ENCODE results near the gene SUGP2. TPM values are rescaled to one million over a fixed set of nuclear protein-coding genes. Genes with fewer than 3 reads are reported as not detected.

Gene SUGP2
- total RNA-seq, 5 donors from 2014 or later (not counting 1 experiment from before 2014, with no cell fraction given) = 114 to 139 (median 119) TPM

DNA sequence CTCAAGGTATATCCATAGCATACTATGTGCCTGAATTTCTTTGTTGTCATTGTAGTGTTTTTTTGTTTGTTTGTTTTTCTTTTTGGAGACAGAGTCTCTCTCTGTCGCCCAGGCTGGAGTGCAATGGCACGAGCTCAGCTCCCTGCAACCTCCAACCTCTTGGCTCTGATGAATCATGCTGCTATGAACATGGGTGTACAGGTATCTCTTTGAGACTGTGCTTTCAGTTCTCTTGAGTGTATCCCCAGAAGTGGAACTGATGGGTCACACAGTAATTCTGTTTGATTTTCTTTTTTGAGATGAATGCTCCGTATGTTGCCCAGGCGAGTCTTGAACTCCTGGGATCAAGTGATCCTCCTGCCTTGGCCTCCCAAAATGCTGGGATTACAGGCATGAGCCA lies 16.8 kb upstream of the SUGP2 start:
- no peaks in the 10 kb centered on the region for H3K9me3 ChIP-seq
- Mint-ChIP-seq H3K27ac (no peak overlapping the region), H3K4me3 (no peak overlapping the region), H3K27me3 (no peaks in the 10 kb centered on the region), H3K36me3 (peaks cover 22% of the 10 kb centered on the region), H3K4me1 (no peaks in the 10 kb centered on the region), H3K9me3 (no peaks in the 10 kb centered on the region)
- ATAC-seq (replicated peaks in 1 of 4) (no peak), DNase-seq (no peak)
- no peaks in the 10 kb centered on the region for H3K4me1 ChIP-seq (ENCODE audit: control insufficient read depth in 1 of 2, extremely low read depth in 1 of 2, insufficient read depth in 2 of 2, low read length in 2 of 2)
- peaks cover 6 to 45% of the 10 kb centered on the region in 2 donors for H3K36me3 ChIP-seq (ENCODE audit: control insufficient read depth in 2 of 2, extremely low read depth in 1 of 2, insufficient read depth in 1 of 2, low read length in 1 of 2)
- ChIA-PET CTCF (no interaction called here), POLR2A (no interaction called here)
- H3K4me3 ChIP-seq (ENCODE audit: control insufficient read depth in 1 of 2, extremely low read depth in 1 of 2, low read length in 1 of 2) = no peak overlapping the region
- H3K27me3 ChIP-seq (replicated peaks in 1 of 2; ENCODE audit: control insufficient read depth in 2 of 2, extremely low read depth in 1 of 2, insufficient read depth in 2 of 2, low read length in 1 of 2) = no peaks in the 10 kb centered on the region
- WGBS (ENCODE audit: insufficient coverage) = 90% methylated on average over 2 of the region's 4 CpGs
- no peak overlapping the region for H3K27ac ChIP-seq (ENCODE audit: low read length)

DNA sequence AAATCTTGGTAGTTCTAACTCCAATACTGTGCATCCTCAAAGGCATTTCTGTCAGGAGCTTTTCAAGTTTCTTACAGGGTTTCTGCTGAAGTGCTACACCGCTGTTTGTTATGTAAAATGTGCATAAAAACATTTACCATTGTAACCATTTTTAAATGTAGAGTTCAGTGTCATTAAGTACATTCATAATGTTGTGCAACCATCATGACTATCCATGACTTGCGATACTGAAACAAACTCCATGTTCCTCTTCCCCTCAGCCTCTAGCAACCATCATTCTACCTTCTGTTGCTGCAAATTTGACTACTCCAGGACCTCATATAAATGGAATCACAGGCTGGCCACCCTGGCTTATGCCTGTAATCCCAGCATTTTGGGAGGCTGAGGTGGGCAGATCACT lies 16.1 kb upstream of the SUGP2 start:
- H3K36me3 Mint-ChIP-seq = peaks cover 23% of the 10 kb centered on the region
- H3K27me3 ChIP-seq (replicated peaks in 1 of 2; ENCODE audit: control insufficient read depth in 2 of 2, extremely low read depth in 1 of 2, insufficient read depth in 2 of 2, low read length in 1 of 2) = no peaks in the 10 kb centered on the region
- POLR2A ChIA-PET = no interaction called here
- no peaks in the 10 kb centered on the region for H3K9me3 Mint-ChIP-seq
- no peak overlapping the region for H3K27ac ChIP-seq (ENCODE audit: low read length)
- 100% methylated on average over 1 of the region's 2 CpGs for whole genome bisulfite sequencing (ENCODE audit: insufficient coverage)
- H3K9me3 ChIP-seq = no peaks in the 10 kb centered on the region
- peaks cover 0 to 45% of the 10 kb centered on the region in 2 donors for H3K36me3 ChIP-seq (ENCODE audit: control insufficient read depth in 2 of 2, extremely low read depth in 1 of 2, insufficient read depth in 1 of 2, low read length in 1 of 2)
- H3K4me3 Mint-ChIP-seq = no peak overlapping the region
- H3K27ac Mint-ChIP-seq = no peak overlapping the region
- CTCF ChIA-PET = no interaction called here
- no peaks in the 10 kb centered on the region for H3K4me1 Mint-ChIP-seq
- H3K4me1 ChIP-seq (ENCODE audit: control insufficient read depth in 1 of 2, extremely low read depth in 1 of 2, insufficient read depth in 2 of 2, low read length in 2 of 2) = no peaks in the 10 kb centered on the region
- no peak for ATAC-seq (replicated peaks in 1 of 4)
- no peak for DNase-seq
- H3K4me3 ChIP-seq (ENCODE audit: control insufficient read depth in 1 of 2, extremely low read depth in 1 of 2, low read length in 1 of 2) = no peak overlapping the region
- H3K27me3 Mint-ChIP-seq = no peaks in the 10 kb centered on the region

DNA sequence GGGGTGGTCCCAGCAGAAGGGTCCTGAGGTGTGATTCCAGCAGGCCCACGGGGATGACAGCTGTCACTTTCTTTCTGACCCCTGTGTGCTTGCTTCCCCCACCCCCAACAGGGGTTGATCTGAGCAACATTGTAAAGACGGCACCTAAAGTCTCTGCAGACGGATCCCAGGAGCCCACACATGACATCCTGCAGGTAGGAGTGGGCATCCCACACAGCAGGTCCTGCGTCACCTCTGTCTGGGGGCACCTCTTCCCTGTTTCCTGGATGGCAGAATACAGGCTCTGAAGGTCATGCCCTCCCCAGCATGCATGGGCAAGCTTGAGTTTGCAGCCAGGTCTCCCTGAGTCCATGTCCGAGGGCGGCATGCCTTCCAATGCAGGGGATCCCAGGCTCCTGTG lies 10.6 kb upstream of the SUGP2 start:
- peaks cover 10 to 19% of the 10 kb centered on the region in 2 experiments for H3K4me1 ChIP-seq (ENCODE audit: control insufficient read depth in 1 of 2, extremely low read depth in 1 of 2, insufficient read depth in 2 of 2, low read length in 2 of 2)
- no peaks in the 10 kb centered on the region for H3K27me3 Mint-ChIP-seq
- no peak for DNase-seq

DNA sequence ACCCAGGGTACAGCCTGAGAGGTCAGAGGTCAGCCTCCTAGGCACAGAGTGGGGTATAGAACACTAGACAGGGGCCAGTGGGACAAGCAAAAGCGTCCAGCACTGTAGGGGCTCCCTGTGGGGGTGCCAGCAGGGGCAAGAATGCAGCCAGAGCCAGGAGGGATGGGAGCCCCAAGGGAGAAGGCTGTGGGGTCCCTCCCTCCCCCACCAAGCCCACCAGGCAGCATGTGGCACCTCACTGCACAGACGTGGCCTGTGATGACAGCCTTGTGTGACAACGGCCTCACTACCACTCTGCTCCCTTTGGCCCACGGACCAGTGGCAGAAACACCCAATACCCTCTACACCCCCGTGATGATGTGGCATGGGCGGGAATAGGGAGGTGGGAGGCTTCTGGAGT lies 10.2 kb upstream of the SUGP2 start:
- Mint-ChIP-seq H3K36me3 (peaks cover 13% of the 10 kb centered on the region), H3K27ac (no peak overlapping the region), H3K9me3 (no peaks in the 10 kb centered on the region), H3K4me1 (peaks cover 19 to 21% (median 20%) of the 10 kb centered on the region in 3 donors), H3K27me3 (no peaks in the 10 kb centered on the region), H3K4me3 (no peak overlapping the region)
- no peak overlapping the region for H3K4me3 ChIP-seq (ENCODE audit: control insufficient read depth in 1 of 2, extremely low read depth in 1 of 2, low read length in 1 of 2)
- peaks cover 8 to 32% of the 10 kb centered on the region in 2 donors for H3K36me3 ChIP-seq (ENCODE audit: control insufficient read depth in 2 of 2, extremely low read depth in 1 of 2, insufficient read depth in 1 of 2, low read length in 1 of 2)
- ChIA-PET CTCF (no interaction called here), POLR2A (no interaction called here)
- H3K27me3 ChIP-seq (replicated peaks in 1 of 2; ENCODE audit: control insufficient read depth in 2 of 2, extremely low read depth in 1 of 2, insufficient read depth in 2 of 2, low read length in 1 of 2) = no peaks in the 10 kb centered on the region
- DNase-seq = no peak
- peaks cover 10 to 19% of the 10 kb centered on the region in 2 experiments for H3K4me1 ChIP-seq (ENCODE audit: control insufficient read depth in 1 of 2, extremely low read depth in 1 of 2, insufficient read depth in 2 of 2, low read length in 2 of 2)
- whole genome bisulfite sequencing (ENCODE audit: insufficient coverage) = 55% methylated on average over 2 of the region's 6 CpGs
- ATAC-seq (replicated peaks in 1 of 4) = no peak
- no peak overlapping the region for H3K27ac ChIP-seq (ENCODE audit: low read length)
- H3K9me3 ChIP-seq = no peaks in the 10 kb centered on the region

More for the DNA sequence above, 10.6 kb upstream of the SUGP2 start:
- no peak overlapping the region for H3K27ac ChIP-seq (ENCODE audit: low read length)
- POLR2A ChIA-PET = no interaction called here
- WGBS (ENCODE audit: insufficient coverage) = 97% methylated on average over 5 of the region's 6 CpGs
- H3K36me3 ChIP-seq (ENCODE audit: control insufficient read depth in 2 of 2, extremely low read depth in 1 of 2, insufficient read depth in 1 of 2, low read length in 1 of 2) = peaks cover 8 to 30% of the 10 kb centered on the region in 2 donors
- H3K4me3 Mint-ChIP-seq = no peak overlapping the region
- no peaks in the 10 kb centered on the region for H3K9me3 Mint-ChIP-seq
- H3K9me3 ChIP-seq = no peaks in the 10 kb centered on the region
- peaks cover 13% of the 10 kb centered on the region for H3K36me3 Mint-ChIP-seq
- no peak for ATAC-seq (replicated peaks in 1 of 4)
- peaks cover 19 to 21% (median 20%) of the 10 kb centered on the region in 3 donors for H3K4me1 Mint-ChIP-seq
- no peak overlapping the region for H3K27ac Mint-ChIP-seq
- H3K27me3 ChIP-seq (replicated peaks in 1 of 2; ENCODE audit: control insufficient read depth in 2 of 2, extremely low read depth in 1 of 2, insufficient read depth in 2 of 2, low read length in 1 of 2) = no peaks in the 10 kb centered on the region
- CTCF ChIA-PET = no interaction called here
- no peak overlapping the region for H3K4me3 ChIP-seq (ENCODE audit: control insufficient read depth in 1 of 2, extremely low read depth in 1 of 2, low read length in 1 of 2)

DNA sequence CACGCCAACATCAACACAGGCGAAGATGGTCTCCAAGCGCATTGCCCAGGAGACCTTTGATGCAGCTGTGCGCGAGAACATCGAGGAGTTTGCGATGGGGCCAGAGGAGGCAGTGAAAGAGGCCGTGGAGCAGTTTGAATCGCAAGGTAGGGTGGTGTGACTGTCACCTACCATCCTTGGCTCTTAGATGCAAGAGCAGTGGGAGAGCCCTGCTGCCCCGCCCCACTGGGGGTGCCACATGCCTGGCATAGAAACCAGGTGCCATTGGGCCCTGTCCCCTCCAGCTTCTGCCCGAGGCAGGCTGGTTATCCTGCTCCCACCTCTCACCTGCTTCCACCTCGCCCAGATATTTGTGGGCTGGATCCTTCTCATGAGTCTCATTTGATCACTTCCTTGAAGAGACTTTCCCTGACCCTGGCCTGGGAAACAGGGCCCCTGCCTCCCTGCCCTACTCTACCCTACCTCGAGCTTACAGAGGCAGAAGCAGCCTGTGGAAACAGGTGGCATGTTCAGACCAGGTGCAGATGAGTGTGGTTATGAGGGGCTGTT lies 9.5 kb upstream of the SUGP2 start:
- Histone ChIP-seq H3K9me3 (no peaks in the 10 kb centered on the region), H3K27ac (ENCODE audit: low read length) (no peak overlapping the region), H3K4me3 (ENCODE audit: control insufficient read depth in 1 of 2, extremely low read depth in 1 of 2, low read length in 1 of 2) (no peak overlapping the region), H3K36me3 (ENCODE audit: control insufficient read depth in 2 of 2, extremely low read depth in 1 of 2, insufficient read depth in 1 of 2, low read length in 1 of 2) (peaks cover 8 to 32% of the 10 kb centered on the region in 2 donors), H3K4me1 (ENCODE audit: control insufficient read depth in 1 of 2, extremely low read depth in 1 of 2, insufficient read depth in 2 of 2, low read length in 2 of 2) (peaks cover 10 to 19% of the 10 kb centered on the region in 2 experiments), H3K27me3 (replicated peaks in 1 of 2; ENCODE audit: control insufficient read depth in 2 of 2, extremely low read depth in 1 of 2, insufficient read depth in 2 of 2, low read length in 1 of 2) (no peaks in the 10 kb centered on the region)
- H3K4me3 Mint-ChIP-seq = no peak overlapping the region
- CTCF ChIA-PET = no interaction called here
- H3K9me3 Mint-ChIP-seq = no peaks in the 10 kb centered on the region
- no peak for ATAC-seq (replicated peaks in 1 of 4)
- peaks cover 13% of the 10 kb centered on the region for H3K36me3 Mint-ChIP-seq
- H3K27me3 Mint-ChIP-seq = no peaks in the 10 kb centered on the region
- POLR2A ChIA-PET = no interaction called here
- DNase-seq = no peak
- H3K27ac Mint-ChIP-seq = no peak overlapping the region
- WGBS (ENCODE audit: insufficient coverage) = 96% methylated on average over 12 of the region's 13 CpGs
- H3K4me1 Mint-ChIP-seq = peaks cover 19 to 21% (median 20%) of the 10 kb centered on the region in 3 donors

DNA sequence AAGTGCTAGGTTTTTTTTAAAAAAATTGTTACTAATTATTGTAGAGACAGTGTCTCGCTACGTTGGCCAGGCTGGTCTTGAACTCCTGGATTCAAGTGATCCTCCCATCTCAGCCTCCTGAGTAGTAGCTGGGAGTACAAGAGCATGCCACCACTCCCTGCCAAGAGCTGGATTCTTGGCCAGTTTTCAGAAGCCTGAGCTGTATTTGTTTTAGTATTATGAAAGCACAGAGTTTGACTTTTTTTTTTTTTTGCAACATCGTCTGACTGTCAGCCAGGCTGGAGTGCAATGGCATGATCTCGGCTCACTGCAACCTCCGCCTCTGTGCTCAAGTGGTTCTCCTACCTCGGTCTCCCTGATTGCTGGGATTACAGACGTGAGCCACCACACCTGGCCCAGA lies 7.1 kb upstream of the SUGP2 start:
- peak overlapping the region in 1 of 3 donors; percentile 8 for H3K4me3 Mint-ChIP-seq

More for the DNA sequence above, 7.1 kb upstream of the SUGP2 start:
- H3K4me1 ChIP-seq (ENCODE audit: control insufficient read depth in 1 of 2, extremely low read depth in 1 of 2, insufficient read depth in 2 of 2, low read length in 2 of 2) = peaks cover 10 to 19% of the 10 kb centered on the region in 2 experiments
- WGBS (ENCODE audit: insufficient coverage) = 89% methylated on average over 6 of the region's 7 CpGs
- ATAC-seq (replicated peaks in 1 of 4) (no peak), DNase-seq (no peak)
- ChIA-PET CTCF (interaction anchor here in 1 of 2 donors (0.6 kb wide), 1 partner anchor 243 kb away, joined by 6 read pairs; no protein-coding TSS in a partner anchor), POLR2A (no interaction called here)
- Mint-ChIP-seq H3K4me1 (peaks cover 21 to 30% (median 27%) of the 10 kb centered on the region in 3 donors), H3K27me3 (no peaks in the 10 kb centered on the region), H3K9me3 (no peaks in the 10 kb centered on the region), H3K27ac (peak overlapping the region; percentile 79 to 80), H3K36me3 (peaks cover 9% of the 10 kb centered on the region)
- H3K36me3 ChIP-seq (ENCODE audit: control insufficient read depth in 2 of 2, extremely low read depth in 1 of 2, insufficient read depth in 1 of 2, low read length in 1 of 2) = peaks cover 8 to 30% of the 10 kb centered on the region in 2 donors
- H3K4me3 ChIP-seq (ENCODE audit: control insufficient read depth in 1 of 2, extremely low read depth in 1 of 2, low read length in 1 of 2) = no peak overlapping the region
- no peaks in the 10 kb centered on the region for H3K27me3 ChIP-seq (replicated peaks in 1 of 2; ENCODE audit: control insufficient read depth in 2 of 2, extremely low read depth in 1 of 2, insufficient read depth in 2 of 2, low read length in 1 of 2)
- H3K27ac ChIP-seq (ENCODE audit: low read length) = peak overlapping the region; percentile 68
- H3K9me3 ChIP-seq = no peaks in the 10 kb centered on the region
